HG03442 (cell line): Measurements from ENCODE around the gene FADD.

Source experiments
- ATAC-seq: cut with Tn5 transposase; IDR thresholded peaks from one replicate; pipeline ENCODE4 v1.9.1; 2021; ENCODE audit warnings: mild to moderate bottlenecking, moderate library complexity; ENCODE audit not compliant: unreplicated experiment

Gene FADD

GRCh38 chr11:70230840-70231710, 28.0 kb downstream of the FADD start:
- ATAC-seq: no peak

GRCh38 chr11:70233034-70233433, 29.9 kb downstream of the FADD start:
- no peak for ATAC-seq

DNA sequence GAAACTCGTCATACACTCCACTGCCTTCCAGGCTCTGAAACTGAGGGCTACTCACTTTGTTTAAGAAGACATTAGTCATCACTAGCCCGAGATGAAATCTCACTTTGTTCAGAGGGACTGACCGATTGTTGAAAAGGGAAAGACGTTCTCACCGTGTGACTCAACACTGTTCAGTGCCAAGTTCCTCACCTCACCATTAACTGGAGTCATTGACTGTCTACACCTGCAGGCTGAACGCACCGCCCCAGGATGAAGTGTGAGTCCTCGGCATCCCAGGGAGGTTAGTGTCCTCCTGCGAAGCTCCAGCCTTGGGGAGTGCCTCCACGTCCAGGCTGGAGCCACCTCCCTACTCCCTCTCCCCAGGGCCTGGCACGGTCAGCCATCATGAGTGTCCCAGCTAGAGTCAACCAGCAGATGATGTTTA, 30.4 kb downstream of the FADD start:
- no peak for ATAC-seq

- ATAC-seq: no peak
Measured at GRCh38 chr11:70233962-70234361, 30.9 kb downstream of the FADD start.

- ATAC-seq: no peak
Measured at GRCh38 chr11:70240337-70240736, 37.2 kb downstream of the FADD start.

DNA sequence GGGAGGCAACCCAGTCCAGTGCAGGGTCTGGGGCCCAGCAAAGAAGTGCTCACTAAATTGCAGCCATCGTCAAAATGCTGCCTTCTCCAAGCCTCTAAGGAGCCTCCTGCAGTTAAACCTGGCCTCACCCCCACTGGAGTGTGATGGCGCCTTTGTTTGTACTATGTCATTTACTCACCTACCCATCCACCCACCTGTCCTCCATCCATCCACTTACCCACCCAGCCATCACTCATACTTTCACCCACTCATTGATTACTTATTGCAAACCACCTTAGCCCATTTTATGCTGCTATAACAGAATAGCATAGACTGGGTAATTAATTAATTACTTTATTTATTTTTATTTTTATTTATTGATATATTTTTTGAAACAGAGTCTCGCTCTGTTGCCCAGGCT, 38.6 kb downstream of the FADD start:
- no peak for ATAC-seq

GRCh38 chr11:70242885-70243284, 39.8 kb downstream of the FADD start:
- no peak for ATAC-seq

DNA sequence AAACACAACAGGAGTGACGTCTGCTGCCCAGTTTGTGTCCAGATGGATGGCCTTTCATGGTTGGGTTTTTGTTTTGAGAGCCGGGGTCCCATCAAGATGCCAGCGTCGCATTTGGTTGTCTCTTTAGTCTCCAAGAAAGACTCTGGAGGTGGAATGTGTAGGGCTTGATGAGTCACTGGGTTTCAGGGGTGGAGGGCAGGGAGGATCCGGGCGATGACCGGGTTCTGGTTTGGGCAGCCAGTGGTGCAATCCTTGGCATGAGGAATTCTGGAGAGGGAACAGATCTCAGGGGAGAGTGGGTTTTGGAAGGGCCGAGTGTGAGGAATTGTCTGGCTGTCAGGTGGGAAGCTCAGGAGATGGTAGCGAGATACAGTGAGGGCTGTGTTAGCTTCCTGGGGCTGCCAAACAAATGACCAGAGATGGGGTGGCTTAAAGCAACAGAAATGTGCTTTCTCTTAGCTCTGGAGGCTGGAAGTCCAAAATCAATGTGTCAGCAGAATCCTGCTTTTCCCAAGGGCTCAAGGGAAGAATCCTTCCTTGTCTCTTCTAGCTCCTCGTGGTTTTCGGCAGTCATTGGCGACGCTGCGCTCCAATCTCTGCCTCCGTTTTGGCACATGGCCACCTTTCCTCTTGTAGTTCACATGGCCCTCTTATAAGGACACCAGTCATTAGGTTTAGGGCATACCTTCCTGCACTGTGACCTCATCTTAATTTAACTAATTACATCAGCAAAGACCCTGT, 41.0 kb downstream of the FADD start:
- no peak for ATAC-seq

DNA sequence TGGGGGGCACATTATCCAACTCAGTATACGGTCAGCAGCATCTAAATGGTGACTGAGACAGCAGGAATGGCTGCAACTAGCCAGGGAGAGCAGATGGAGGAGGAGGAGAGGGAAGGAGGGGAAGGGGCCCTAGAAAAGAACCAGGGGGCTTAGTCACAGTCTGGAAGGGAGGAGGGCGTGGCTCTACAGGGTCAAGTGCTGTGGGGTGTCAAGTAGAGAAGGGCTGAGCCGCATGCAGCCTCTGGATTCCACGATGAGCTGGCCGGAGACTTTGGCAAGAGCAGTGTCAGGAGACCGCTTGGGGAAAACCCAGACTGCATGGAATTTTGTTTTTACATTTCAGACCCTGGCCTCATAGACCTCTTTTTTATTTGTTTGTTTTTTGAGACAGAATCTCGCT, 41.6 kb downstream of the FADD start:
- ATAC-seq: no peak

GRCh38 chr11:70246196-70246595, 43.1 kb downstream of the FADD start:
- no peak for ATAC-seq

DNA sequence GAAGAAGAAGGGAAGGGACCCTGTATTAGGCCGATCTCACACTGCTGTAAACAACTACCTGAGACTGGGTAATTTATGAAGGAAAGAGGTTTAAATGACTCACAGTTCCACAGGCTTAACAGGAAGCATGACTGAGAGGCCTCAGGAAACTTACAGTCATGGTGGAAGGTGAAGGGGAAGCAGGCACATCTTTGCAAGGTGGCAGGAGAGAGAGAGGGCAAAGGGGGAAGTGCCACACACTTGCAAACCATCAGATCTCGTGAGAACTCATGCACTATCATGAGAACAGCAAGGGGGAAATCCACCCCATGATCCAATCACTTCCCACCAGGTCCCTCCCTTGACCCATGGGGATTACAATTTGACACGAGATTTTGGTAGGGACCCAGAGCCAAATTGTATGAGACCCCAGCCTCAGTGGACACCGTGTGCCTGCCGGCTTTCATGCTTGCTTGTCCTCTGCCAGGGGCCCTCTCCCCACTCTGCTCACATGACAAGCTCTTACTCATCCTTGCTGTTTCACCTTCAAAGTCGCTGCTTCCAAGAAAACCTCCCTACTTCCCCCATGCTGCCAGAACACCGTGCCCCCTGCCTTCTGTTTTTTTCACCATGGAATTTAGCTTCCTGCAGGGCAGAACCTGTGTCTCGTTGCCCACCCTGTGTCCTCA, 44.1 kb downstream of the FADD start:
- no peak for ATAC-seq

DNA sequence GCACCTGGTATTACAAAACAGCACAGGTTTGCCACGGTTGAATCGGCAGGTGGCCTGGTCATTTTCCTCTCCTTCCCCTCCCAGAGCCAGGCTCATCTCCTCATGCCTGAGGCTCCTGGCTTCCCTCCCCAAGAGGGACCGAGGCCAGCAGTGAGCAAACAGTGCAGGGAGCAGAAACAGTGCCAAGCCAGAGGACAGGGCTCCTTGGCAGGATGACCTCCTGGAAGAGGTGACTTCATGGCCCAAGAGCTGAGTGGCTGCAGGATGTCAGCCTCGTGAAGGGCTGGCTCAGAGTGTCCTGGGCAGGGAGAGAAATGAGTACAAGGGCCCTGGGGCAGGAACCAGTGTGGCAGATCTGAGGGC, 44.6 kb downstream of the FADD start:
- no peak for ATAC-seq

DNA sequence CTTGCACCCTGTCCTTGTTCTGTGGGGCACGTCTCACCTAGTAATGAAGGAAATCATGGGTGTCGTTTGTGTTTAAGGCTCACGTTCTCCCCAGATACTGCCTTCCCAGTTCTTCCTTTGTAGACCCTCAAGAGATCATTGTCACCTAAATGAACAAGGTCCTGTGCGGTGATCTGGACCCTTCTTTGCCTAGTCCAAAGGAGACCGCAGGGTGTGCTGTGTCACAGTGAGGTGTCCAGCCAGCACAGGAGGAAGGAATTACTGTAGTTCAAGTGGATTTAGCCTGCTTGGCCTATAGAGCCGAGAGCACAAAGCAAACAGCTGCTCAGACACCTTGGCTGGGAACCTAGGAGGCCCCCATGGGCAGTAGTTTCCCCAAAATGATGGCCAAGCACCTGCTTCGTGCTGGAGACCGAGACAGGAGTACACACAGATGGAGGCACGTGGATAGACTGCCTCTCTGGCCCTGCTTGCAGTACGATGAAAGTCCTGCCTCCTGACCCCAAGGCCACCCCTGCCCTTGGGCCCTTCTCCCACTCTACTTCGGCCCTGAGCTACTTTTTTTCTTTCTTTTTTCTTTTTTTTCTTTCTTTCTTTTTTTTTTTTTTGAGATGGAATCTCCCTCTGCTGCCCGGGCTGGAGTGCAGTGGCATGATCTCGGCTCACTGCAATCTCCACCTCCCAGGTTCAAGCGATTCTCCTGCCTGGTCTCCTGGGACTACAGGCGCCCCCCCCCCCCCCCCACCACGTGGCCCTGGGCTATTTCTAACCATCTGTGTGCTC, 48.0 kb downstream of the FADD start:
- no peak for ATAC-seq

DNA sequence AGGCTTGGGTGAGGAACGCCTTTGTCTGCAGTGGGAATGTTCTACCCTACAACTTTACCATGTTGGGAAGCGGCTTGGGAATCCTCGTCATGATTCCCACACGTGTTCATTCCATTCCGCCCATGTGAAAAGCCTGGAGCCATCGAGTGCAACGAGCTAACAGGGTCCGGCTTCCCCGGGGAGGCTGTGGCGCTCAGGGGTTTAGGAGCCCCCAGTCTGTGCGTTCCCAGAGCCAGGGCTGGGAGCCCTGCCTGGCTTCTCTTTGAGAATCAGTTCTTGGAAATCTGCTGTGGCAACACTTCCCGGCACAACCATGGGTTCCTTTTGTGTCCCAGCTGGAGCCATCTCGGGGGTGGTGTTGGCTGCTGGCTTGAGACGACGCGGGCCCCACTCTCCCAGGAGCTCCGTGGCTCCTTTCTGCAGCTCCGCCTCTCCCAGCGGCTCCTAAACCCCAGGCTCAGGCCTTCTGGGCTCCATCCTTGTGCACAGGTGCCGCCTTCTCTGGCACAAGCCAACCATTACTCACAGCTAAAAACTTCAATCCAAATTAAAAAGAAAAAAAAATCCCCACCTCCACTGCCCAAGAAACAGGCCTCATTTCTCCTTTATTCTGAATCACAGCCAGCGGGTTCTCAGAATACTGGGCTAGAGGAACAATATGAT, 48.7 kb downstream of the FADD start:
- ATAC-seq: no peak

- no peak for ATAC-seq
Measured at GRCh38 chr11:70252844-70253243, 49.7 kb downstream of the FADD start.

- no peak for ATAC-seq
Measured at GRCh38 chr11:70255477-70256116, 52.5 kb downstream of the FADD start.
